Measurements from ENCODE around the gene RNF2.

- TF ChIP-seq GATA2 (IDR thresholded peaks at IDR 0.05; ENCODE audit: low read depth, low read length), result no peak
- no peak for TF ChIP-seq GATA3 (IDR thresholded peaks at IDR 0.05; ENCODE audit: low read depth, low read length)
Observed at GRCh38 chr1:185083818-185084217, 38.5 kb downstream of the RNF2 start.

Measured in SH-SY5Y (cell line).